LoVo (cell line): ENCODE data around the gene CTAGE9.
"Not testable (repeated sequence)": the region's sequence is repeated elsewhere in the genome, so short reads cannot be mapped to it uniquely, and the experiment has no call there.

Experiments
- DNase-seq: peaks from one replicate; pipeline ENCODE4 v3.0.0-alpha.2; 2016; ENCODE audit warnings: low spot score

The CTAGE9 gene, protein sequence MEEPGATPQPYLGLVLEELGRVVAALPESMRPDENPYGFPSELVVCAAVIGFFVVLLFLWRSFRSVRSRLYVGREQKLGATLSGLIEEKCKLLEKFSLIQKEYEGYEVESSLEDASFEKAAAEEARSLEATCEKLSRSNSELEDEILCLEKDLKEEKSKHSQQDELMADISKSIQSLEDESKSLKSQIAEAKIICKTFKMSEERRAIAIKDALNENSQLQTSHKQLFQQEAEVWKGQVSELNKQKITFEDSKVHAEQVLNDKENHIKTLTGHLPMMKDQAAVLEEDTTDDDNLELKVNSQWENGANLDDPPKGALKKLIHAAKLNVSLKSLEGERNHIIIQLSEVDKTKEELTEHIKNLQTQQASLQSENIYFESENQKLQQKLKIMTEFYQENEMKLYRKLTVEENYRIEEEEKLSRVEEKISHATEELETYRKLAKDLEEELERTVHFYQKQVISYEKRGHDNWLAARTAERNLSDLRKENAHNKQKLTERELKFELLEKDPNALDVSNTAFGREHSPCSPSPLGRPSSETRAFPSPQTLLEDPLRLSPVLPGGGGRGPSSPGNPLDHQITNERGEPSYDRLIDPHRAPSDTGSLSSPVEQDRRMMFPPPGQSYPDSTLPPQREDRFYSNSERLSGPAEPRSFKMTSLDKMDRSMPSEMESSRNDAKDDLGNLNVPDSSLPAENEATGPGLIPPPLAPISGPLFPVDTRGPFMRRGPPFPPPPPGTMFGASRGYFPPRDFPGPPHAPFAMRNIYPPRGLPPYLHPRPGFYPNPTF

DNA sequence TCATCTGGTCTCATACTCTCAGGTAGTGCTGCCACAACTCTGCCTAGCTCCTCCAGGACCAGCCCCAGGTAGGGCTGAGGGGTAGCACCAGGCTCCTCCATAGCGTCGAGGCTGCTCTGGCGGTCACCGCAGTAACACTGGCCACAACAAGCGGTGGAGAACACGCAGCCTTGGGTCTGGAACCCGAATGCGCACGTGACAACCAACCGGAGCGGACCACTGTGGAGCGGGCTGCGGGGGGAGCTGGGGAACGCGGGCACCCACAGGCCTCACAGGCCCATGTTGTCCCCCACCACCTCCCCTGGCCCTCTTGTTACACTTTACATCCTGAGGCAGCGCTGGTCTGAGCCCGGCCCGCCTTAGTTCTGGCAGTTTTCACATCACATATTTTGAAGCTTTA lies at the start of gene CTAGE9:
CTAGE9 (minus strand) TSS at position 101 of the 400 bp plus-strand sequence; CDS start at position 101, 0 bp downstream.
- not testable (repeated sequence) for DNase-seq

DNA sequence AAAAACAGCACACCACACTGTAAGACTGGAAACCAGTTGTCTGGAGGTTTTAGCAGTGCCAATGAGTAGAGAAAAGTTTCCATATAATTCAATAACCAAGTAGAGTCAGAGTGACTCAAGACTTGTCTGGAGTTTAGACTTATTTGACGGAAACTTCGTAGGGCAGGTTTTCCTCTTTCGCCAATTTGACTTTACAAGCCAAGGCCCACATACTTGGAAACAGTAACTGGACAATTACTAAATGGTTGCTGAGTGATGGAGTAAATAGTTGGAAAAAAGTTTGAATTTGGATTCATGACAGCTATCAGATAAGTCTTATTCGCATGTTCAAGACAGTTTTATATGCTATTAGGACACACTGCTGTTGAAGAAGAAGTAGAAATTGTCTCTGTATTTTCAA lies 48.1 kb upstream of the CTAGE9 start:
- no peak for DNase-seq

DNA sequence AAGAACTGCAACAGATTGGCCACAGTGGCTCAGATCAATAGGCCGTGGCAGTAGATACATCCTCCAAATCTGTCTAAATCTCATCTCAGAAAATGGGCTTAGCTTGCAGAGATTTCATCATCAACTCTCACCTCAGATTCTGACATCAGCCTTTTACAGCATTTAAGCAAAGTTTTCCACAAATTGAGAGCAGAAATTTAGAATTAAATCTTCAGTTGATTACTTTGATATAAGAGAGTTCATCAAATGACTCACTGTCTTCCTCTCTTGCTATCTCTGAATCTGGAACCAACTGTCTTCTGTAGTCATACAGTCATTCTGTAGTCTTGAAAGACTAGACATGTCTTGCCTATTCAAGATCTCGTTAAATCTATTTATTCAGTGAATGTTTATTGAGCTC lies 45.2 kb upstream of the CTAGE9 start:
- DNase-seq: no peak

DNA sequence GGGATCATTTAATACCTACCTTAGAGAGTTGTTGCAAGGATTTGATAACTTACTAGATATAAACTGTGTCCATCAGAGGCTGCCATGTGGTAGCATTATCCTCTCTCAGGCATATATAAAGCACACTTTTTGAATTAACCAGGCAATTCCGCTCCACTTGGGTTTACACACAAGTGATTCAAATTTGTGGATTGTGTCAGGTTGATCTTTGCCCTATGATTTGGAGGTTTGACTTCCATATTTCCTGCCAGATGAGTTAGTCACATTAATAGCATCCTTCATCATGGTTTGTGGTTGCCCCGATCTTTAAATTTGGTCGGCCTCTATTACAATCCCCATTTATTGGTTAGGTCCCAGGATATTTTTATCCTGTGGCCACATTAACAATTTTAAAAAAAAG lies 44.8 kb upstream of the CTAGE9 start:
- no peak for DNase-seq

DNA sequence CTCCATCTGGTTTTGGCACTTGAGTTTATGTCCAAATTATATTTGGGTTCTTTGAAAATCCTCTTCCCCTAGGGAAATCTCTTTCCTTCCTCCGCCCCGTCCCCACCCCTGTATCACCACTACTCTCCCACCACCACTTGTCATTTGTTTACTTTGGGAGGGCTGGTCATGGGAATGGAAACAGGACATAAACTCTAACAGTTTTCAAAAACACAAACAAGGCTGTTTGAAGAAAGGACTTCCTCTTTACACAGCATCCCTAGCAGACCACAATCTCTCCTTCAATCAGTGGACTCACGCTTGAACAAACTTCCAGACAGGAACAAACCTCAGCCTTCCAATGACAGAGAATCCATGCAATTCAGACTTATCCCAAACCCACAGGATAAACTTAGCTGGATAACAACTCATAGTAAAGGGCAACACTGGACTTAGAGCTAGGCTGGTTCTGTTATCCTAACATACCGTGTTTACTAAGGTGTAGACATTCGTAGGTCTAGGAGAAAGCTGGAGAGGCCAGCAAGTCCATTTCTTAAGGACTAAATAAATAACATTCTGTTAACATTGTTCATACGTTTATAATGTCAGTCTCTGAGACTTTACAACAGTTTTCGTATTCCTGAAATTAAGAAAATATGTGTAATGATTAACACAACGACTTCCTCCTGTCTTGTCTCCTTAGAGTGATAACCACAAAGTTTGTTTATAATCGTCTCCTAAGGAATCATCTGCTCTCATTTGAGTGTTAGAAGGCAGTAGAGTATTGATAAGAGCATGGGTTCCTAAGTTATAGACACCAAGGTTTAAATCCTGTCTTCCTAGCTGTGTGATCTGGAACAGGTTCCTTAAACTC lies 44.1 kb upstream of the CTAGE9 start:
- no peak for DNase-seq

DNA sequence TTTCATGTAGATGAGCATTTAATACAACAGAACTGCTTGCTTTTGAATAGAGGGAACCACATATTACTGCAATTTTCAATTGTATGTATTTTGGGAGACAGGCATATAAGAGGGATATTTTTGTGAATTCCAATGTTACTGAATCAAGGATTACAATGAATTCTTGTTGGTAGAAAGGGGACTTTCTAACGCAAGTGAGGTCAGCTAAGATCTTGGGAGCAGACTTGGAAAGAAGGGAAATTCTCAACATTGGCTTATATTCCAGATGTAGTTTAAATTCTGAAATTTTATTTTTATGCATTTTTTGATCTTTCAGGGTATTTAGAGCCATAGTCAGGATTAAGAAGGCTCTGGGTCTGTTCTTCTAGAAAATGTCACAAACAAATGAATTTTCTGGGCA lies 43.3 kb upstream of the CTAGE9 start:
- DNase-seq: no peak

DNA sequence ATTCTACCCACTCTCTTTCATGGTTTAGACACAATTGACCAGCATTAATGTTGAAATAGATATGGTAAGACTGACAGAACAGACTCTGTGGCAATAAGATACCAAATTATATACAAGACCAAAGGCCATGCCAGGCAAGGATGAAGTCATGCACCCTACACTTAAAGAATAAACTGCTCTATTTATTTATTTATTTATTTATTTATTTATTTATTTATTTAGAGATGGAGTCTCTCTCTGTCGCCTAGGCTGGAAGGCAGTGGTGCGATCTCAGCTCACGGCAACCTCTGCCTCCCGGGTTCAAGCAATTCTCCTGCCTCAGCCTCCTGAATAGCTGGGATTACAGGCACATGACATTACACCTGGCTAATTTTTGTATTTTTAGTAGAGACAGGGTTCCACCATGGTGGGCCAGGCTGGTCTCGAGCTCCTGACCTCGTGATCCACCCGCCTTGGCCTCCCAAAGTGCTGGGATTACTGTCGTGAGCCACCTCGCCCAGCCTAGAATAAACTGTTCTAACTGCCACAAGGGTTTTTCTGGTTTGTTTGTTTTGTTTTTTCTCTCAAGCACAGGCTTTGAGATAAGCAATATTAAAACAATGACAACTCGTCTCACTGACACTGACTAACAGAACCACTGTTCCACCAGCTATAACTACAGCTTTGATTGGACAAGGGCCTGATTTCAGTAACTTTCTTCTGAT lies 40.3 kb upstream of the CTAGE9 start:
- DNase-seq: not testable (repeated sequence)

DNA sequence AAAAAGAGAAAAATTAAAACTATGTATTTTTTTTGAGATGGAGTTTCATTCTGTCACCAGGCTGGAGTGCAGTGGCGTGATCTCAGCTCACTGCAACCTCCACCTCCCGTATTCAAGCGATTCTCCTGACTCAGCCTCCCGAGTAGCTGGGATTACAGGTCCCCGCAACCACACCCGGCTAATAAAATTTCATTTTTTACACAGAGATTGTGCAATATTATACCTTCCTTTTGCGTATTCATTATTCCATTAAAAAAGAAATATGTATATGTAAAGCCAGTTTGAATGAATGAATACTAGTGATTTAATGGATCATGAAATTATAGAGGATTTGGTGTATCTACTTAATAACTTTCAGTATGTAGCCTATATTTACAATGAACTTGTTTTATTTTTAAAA lies 38.2 kb upstream of the CTAGE9 start:
- DNase-seq: no peak

DNA sequence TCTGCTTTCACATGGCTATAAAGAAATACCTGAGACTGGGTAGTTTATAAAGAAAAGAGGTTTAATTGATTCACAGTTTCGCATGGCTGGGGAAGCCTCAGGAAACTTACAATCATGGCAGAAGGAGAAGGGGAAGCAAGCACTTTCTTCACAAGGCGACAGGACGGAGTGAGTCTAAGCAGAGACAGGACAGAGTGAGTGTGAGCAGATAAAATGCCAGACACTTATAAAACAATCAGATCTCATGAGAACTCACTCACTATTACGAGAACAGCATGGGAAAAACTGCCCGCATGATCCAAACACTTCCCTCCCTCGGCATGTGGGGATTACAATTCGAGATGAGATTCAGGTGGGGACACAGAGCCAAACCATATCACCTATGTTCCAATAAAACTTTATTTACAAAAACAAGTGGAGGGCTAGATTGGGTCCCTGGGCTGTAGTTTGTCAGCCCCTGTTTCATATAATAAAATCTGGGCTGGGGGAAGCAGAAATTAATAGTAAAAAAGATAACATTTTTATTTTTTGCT lies 37.1 kb upstream of the CTAGE9 start:
- no peak for DNase-seq

DNA sequence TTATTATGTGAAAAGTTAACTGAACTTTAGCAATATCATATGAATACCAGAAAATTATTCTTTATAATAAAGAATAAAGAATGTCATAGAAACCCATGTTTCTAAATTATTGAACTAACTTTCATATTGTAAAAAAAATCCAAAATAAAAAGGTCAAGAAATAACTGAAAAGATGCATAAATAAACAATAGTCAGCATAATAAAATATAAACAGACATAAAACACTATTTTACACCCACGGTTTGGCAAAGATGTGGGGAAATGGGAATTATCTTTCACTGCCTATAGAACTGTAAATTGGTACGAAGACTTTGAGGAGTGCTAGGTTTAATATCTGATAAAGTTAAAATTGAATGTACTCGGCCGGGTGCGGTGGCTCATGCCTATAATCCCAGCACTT lies 34.7 kb upstream of the CTAGE9 start:
- no peak for DNase-seq

DNA sequence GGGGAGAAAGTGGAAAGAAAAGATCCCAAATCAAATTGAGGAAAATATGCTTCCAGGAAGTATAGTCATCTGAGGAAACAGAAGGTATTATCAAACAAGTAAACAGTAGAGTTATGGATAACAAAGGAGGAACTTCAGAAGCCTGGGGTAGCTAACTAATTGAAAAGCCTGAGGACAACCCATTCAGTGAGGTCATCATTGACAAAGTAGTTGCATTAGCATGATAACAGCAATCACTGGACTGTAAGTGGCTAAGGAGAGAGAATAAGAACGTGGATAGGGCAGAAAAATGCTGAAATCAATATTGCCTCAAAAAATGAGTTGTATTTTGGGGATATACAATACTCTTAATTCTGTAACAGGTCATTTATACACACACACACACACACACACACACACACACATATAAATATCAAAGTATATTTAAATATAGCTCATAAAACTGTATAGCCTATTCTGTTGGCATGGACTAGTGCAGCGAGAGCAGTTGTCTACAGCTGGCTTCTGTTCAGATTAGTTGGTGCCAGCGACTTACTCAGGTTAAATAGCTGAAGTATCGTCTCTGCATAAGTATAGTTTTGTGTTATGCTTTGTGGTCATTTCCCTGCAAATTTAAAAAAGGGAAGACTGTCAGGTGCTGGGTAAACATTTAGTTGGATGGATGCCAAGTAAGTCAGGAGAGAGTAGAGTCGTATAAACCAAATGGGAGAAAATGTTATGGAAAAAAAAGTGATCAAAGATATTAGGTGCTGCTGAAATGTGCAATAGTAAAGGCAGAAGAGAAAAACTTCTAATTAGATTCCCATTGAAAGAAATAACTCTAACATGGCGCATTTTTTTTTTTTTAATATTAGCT lies 33.8 kb upstream of the CTAGE9 start:
- peak; percentile 6 for DNase-seq

DNA sequence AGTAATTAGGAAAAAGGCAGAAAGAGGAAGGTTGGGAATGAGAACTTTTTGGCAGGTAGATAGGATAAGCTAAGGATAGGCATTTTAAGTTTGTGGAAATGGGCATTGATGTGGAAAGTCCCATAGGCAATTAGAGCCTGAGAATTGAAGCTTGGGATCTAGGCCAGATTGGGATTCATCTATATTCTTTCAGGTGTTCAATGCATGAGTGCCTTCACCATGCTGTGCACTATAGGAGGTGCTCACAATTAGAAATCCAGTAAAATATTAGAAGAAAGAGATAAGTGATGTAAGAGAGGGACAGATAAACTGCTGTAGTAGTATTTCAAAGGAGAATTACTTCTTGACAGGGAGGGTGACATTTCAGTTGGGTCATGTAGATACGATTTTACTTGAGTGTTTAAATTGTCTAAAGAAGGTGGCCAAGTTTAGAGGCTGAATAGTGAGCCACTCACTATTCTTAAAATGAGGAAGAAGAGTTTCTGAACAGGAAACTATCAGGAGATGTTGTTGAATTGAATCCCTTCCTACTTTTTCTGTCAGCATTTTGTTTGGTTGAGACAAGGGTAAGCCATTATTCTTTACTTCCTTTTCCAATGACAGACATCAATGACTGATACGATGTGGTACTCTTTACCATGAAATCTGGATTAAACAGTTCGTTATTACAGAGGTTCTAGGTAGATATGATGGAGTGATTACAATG lies 31.0 kb upstream of the CTAGE9 start:
- DNase-seq: no peak

DNA sequence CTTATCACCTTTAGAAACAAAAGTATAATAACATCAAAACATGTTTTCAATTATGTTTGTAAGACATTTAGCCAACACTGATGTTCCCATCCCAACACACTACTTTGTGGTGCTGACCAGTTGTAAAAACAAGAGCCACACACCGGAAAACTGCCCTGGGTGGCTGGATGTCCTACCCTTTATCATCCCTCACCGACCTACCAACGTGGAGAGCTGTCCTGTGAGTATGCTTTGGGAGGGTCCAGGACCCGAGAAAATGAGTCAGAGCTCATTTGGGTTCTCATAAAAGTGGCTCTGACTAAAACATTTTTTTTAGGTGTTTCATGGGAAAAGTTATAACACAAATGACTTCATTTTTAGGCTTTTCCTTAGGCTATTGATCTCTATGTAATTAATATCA lies 29.3 kb upstream of the CTAGE9 start:
- no peak for DNase-seq

DNA sequence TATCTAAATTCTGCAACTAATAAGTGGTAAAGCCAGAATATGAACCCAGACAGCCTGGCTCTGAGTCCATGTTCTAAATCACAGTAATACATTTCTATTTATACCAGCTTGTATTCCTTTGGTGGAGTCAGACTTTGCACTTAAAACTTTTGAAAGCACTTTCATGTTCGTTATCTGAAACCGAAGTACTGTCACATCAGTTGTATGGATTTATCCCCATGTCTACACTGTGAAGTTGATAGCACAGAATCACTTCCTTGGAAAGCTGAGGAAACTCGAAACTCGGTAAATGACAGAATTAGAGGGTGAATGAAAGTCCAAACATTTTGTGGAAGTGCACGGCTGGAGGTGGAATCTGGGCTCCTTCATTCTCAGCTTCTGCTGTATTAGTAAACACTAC lies 28.3 kb upstream of the CTAGE9 start:
- DNase-seq: no peak

DNA sequence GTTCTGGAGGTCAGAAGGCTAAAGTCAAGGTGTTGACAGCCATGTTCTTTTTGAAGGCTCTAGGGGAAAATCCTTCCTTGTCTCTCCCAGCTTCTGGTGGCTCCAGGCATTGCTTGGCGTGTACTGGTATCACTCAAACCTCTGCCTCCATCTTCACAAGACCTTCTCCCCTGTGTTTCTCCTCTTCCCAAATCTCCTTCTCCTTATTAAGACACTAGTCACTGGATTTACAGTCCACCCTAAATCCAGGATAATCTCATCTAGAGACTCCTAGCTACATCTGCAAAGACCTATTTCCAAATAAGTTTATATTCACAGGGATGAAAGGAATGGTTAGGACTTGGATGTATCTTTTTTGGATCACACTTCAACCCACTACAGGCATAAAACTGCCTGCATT lies 26.0 kb upstream of the CTAGE9 start:
- DNase-seq: no peak

DNA sequence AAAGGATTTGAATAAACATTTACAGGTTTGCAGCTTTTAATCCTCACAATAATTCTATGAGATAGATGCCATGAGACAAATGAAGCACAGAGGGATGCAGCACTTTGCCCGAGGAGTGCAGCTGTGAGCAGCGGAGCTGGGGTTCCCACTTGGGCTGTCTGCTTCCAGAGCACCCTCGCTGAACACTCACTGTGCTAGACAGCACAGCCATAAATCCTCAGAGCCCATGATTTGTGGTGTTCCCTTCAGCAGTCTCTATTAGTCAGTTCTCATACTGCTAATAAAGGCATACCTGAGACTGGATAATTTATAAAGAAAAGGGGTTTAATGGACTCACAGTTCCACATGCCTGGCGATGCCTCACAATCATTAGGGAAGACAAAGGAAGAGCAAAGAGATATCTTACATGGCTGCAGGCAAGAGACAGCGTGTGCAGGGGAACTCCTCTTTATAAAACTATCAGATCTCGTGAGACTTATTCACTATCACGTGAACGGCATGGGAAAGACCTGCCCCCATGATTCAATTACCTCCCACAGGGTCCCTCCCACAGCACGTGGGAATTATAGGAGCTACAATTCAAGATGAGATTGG lies 25.3 kb upstream of the CTAGE9 start:
- no peak for DNase-seq

DNA sequence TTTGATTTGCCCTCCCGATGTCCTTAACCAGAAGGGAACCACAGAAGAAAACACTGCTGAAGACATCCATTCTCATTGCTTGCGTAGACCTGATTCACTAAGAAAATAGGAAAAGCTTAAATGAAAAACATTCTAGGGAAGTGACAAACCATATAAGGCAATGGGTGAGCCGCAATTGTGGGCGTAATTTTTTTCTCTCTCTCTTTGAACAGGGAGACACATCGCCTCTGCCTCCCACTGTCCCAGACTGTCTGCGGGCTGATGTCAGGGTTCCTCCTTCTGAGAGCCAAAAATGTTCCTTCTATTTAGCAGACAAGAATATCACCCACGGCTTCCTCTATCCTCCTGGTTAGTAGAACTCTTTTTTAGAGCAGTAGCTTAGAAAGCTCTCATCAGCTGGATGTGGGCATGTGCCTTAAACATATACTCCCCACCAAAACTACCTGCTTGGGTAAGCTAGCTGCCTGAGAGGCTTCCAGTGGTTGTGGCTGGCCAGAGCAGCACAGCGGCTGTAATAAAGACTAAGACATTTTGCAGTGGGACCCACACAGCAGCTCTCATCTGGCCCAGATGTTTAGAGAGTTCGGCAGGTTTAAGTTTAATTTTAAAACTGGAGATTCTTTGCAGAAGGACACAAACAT lies 22.7 kb upstream of the CTAGE9 start:
- no peak for DNase-seq

DNA sequence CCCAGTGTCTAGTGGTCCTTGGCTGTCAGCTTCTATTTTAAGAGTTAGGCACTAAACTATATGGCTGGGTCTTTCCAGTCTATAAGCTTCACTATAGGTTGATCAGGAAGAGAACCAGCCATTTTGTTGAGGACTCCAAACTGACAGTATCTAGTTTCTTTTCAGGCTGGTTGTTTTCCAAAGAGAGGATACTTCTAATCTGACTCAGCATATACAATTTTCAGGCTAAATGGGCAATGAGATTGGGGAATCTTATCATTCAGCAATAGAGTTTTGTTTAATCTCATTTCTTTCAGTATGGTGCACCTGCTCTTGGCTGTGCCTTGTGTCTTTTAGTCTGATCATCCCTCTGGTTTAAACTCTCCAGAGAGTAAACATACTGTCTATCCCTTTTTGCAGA lies 20.4 kb upstream of the CTAGE9 start:
- no peak for DNase-seq

DNA sequence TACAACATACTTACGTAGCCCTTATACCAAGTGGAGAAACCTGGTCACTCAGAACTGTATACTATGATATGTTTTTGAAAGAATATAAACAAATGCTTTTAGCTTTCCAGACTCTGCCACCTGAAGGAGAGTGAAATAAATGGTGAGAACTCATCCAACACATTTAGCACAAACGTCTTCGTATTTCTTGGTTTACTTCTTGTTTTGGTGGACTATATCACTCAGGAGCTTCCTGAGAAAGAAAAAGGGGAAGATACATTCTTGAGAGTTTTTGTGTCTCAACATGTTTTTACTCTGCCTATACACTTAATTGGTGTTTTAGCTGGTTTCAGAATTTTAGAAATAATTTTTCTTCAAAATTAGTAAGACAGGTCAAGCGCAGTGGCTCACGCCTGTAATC lies 19.4 kb upstream of the CTAGE9 start:
- DNase-seq: no peak
